NT2/D1 (cell line): ENCODE data around the gene CTIF.

Experiments used
- SUZ12 ChIP-seq: IDR thresholded peaks from 2 replicates; pipeline ENCODE4 v1.6.1; 2011; ENCODE audit not compliant: insufficient read length, insufficient read depth; ENCODE audit errors: extremely low read depth
- YY1 ChIP-seq: IDR thresholded peaks from 2 replicates; pipeline ENCODE4 v1.6.1; 2011; ENCODE audit not compliant: insufficient read length, insufficient read depth

GRCh38 chr18:48655508-48655907 lies 116.7 kb downstream of the CTIF start:
- TF ChIP-seq YY1, result no peak
- TF ChIP-seq SUZ12, result no peak
